Activated T-cell treated with anti-CD3 and anti-CD28 coated beads for 4 hours (primary cell): ENCODE data around the gene UBTD1.

ENCODE experiments used
- DNase-seq: peaks from one replicate; pipeline ENCODE4 v3.0.0-alpha.2; 2020

Gene UBTD1

DNA sequence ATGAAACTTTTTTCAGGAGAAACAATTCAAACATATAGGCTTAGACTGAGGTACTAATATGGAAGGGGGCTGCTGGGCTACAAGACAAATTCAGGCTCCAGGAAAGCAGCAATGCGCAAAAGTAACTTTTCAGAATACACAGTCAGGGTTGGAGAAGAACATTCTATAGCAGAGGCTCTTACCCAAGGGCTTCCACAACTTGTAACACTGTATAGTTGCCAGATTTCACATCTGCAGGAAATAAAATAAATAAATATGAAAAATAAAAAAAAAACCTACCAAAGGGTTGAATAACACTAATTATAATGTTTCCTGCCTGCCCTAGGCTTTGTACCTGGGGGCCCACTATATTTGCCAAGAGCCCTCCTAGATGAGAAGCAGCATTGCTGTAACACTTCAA is 14.8 kb upstream of the UBTD1 start:
- no peak for DNase-seq

DNA sequence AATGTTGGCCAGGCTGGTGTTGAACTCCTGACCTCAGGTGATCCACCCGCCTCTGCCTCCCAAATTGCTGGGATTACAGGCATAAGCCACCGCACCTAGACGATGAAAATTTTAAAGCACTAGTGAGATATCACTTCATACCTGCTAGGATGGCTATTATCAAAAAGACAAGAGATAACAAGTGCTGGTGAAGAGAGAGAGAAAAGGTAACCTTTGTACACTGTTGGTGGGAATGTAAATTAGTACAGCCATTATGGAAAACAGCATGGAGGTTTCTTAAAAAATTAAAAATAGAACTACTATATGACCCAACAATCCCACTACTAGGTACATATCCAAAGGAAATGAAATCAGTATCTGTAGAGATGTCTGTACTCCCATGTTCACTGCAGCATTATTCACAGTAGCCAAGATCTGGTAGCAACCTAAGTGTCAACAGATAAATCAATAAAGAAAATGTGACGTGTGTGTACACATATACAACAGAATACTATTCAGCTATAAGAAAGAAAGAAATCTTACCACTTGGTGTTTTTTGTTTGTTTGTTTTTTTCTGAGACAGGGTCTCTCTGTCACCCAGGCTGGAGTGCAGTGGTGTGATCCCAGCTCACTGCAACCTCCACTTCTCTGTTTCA is 13.0 kb upstream of the UBTD1 start:
- DNase-seq: no peak

DNA sequence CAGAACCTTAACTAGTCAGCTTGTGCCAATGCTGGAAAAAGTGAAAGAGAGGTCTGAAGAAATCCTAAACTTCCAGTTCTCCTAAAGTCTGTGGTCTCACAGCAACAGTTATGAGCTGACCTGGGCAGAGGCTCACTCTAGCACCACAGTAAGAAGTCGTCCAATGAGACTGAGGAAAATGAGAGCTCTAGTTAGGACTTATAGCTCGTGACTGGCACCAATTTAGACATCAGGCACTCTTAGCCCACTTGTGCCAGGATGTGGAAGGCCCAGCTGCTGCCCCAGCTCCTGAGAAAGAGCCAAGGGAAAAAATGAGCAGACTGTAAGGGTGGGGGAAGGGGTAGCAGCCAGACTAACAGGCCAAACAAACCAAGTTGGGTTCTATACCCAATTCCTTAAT is 8.1 kb upstream of the UBTD1 start:
- DNase-seq: no peak

DNA sequence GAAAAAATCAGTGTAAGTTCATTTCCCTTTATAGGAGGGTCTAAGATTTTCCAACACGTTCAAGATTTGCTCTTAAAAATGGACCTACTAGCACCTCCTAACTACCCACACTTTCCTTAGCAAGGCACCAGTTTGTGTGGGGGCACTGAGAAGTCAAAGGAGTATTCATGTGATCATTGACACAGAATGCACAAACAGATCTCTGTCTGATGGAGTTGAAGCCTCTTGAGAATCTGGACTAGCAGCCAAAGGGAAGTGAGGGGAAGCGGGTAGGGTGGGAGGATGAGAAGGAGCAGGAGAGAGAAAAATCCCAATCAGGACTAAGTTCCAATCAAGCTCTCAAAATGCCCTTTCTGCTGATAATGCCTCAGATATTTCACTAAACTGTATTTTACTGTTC is 4.6 kb upstream of the UBTD1 start:
- DNase-seq: no peak

DNA sequence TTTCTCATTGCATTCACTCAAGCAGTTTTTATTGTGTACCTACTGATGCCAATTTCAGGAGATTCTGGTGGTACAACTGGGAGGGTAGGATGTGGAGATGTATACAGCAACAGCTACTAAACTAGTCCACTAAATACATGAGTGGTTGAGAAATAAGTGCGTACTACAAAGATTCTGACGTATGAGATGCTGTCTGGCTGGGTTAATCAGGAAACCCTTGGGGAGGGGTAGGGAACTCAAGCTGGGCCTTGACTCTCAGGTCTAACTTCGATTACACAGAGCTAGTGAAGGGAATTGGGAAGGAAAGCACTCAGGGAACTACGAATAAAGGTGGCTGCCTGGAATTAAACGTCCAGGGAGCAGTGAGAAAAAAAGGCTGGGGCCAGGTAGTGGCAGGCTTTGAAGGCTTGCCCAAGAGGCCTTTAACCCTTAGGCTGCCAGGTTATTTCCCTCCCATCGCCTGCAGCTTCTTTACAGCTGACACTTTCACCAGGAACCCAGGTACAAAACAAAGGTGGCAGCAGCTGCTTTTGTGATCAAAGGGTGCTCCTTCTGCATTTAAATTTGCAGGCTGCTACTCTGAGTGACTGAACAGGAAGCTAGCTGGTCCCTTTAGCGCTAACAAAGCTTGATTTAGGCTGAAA is 3.7 kb upstream of the UBTD1 start:
- DNase-seq: no peak

DNA sequence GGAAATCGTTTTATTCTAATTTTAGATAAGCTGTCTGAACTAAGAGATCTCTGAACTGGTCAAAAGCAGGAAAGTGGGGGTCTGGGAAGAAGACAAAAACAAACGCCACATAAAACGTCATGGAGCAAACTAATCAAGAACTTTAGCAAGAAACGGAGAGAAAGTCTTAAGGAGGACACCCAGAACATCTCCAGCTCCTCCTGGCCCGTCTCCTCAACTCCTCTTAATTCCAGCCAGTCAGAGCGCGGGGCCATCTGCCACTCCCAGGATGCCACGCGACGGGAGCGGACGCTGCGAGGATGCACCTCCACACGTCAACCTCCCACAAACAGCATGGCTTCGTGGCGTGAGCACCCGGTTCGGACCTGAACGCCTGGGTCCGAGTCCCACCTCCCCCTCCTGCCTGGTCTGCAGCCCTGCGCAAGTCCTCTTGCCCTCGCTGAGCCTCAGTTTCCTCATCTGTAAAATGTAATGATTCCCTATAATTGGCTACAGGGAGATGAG is 1.1 kb upstream of the UBTD1 start:
- peak; percentile 46 for DNase-seq

DNA sequence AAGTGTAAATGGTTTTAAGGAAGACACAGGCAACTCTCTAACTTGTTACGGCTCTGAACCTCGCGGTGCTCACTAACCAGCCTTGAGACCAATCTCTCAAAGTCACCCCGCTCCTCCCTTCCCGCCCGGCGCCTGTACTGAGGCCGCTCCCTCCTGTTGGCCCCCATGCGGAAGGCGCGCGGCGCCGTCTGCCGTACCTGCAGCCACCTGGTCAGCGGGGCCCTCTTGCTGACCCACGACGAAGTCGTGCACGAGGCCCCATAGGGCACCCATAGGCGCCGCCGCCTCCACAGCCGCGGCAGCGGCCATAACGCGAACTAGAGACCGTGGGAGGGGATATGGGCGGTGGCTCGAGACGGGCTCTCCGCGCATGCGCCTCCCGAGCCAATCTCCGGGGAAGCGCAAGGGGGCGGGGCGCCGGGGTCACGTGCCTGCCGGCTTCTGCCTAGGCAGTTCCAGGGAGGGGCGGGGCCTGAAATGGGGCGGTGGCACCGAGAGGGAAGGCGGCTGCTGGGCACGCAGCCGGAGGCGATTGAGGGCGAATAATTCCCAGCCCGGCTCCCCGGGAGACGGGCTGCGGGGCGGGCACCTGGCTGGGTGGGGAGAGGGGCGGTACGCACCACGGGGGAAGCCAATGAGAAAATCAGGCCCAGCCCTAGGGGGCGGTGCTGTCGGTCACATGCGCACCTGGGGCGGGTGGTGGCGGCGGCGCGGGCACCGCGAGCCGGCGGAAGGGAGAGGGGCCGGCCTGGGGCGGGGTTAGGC is 466 bp upstream of the UBTD1 start, which contains the start of gene MMS19:
Gene MMS19 (minus strand): TSS at position 347 of the 765 bp plus-strand sequence. CDS start 38 bp downstream, at position 309.
- peak; percentile 99 for DNase-seq

DNA sequence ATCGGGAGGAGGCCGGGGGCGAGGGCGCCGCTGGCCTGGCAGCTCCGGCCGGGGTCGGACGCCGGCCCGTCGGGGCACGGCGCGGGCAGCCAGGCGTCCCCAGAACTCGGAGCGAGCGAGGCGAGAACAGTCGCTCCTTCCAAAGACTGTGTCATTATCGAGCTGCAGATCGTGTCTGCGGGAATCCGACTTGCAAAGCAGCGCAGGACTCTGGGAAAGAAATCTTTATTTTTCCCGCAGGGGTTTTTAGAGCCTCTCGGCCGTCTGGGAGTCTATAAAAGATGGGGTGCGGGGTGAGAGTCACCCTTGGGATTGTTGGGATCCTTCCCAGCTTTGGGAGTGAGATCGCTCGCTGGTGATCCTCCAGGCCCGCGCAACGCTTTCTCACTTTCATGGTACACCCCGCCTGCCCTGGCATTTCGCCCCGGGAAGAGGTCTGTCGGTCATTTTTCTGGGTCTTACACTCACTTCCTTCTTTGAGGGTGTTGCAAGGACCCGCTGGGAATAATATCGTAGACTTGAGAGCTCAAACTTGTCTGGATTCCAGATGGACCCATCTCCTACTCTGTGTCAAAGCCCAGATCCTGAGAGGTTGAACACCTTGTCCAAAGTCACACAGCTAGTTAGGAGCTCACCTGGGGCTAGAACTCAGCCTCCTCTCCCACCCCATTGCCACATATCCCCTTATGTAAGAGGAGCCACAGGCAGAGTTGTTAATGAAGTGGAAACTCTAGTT is 1.0 kb downstream of the UBTD1 start:
- no peak for DNase-seq

DNA sequence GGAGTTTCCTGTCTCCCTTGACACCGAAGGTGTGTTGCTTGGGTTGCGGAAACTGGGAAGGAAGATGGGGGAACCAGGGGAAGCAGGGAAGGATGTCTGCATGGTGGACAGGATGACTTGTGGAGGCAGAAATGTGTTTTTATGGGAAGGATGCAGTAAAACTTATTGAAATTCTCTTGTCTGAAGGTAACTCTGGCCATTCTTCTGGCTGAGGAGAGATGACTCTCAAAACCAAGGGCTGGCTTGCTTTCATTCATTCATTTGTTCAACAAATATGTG is 1.5 kb downstream of the UBTD1 start:
- no peak for DNase-seq

DNA sequence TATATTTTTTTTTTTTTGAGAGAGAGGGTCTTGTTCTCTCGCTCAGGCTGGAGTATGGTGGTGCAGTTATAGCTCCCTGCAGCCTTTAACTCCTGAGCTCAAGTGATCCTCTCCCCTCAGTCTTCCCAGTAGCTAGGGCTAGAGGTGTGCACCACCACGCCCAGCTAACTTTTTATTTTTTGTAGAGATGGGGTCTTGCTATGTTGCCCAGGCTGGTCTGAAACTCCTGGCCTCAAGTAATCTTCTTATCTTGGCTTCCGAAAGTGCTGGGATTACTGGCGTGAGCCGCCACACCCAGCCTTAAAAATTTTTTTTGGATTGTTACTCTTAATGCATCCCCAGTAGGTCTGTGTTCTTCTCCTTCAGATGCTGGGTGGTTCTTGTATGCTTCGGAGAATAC is 4.2 kb downstream of the UBTD1 start:
- no peak for DNase-seq

DNA sequence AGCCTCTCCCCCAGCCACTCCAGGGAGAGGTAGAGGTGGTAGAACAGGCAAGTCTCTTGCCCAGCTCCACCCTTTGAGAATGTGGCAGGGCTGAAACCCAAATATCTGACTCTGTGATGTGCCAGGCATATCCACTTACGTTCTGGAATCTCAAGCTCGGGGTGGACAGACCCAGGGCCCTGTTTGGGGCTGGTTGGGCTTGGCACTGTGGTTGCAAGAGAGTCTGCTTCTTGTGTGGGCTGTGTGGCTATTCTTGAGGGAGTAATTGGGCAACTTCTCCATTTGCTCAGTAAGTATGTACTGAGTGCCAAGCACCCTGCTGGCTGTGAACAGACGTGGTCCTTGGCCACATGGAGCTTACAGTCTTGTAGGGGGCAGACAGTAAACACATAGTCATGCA is 4.7 kb downstream of the UBTD1 start:
- no peak for DNase-seq

DNA sequence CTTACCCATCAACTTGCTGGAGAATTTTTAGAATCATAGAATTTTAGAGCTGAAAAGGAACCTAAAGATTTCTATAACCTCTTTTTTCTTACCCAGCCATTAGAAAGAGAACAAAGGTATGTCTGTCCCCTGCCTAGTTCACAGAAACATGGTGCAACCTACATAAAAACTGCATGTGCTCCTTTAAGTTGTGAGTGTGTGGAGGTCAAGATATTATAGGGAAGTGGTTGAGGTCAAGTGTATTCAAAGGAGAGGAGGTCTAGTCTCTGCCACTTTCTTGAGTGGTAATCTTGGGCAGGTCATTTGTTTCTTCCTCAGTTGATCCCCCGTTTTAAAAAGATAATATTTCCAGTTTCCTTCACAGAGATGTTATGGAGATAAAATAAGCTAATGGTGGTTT is 6.4 kb downstream of the UBTD1 start:
- no peak for DNase-seq

DNA sequence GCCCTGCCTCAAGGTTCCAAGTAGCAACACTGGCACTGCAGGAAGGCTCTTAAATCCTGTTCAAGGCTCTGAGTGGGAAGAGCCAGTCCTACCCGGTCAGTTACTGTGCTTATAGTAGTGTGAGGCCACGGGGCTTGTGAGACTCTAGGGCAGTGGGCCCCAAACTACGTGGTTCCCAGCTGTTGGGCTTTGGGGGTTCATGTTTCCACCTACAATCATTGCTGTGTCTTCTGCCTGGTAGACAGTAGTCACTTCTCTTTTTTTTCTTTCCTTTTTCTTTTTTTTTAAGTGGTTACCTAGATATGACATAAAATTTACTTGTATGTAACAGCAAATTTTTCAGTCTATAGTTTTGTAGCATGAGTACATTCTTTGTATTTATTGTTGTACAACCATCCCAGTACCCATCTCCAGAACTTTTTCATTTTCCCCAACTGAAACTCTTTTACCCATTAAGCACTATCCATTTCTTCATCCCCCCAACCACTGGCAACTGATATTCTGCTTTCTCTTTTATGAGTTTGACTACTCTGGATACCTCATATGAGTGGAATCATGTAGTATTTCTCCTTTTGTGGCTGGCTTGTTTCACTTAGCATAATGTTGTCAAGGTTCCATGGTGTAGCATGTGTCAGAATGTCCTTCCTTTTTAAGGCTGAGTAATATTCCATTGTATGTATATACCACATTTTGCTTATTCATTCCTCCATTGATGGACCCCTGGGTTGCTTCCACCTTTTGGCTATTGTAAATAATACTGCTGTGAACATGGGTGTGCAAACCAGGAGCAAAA is 7.7 kb downstream of the UBTD1 start:
- no peak for DNase-seq

DNA sequence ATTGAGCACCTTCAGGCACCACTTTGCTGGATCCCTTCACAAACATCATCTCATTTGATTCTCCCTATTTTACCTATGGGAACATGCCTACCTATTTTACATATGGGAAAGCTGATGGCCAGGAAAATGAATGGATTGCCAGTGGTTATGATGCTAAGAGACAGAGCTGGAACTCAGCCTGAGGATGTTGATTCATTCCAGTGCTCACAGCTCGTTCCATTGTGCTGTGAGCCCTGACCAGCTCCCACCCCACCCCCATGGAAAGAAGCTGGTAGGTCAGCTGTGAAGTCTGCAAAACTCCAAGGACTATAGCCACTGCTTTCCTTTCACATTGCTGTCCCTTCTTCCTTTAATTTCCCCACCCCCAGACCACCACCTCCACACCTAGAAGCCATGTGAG is 9.6 kb downstream of the UBTD1 start:
- no peak for DNase-seq

DNA sequence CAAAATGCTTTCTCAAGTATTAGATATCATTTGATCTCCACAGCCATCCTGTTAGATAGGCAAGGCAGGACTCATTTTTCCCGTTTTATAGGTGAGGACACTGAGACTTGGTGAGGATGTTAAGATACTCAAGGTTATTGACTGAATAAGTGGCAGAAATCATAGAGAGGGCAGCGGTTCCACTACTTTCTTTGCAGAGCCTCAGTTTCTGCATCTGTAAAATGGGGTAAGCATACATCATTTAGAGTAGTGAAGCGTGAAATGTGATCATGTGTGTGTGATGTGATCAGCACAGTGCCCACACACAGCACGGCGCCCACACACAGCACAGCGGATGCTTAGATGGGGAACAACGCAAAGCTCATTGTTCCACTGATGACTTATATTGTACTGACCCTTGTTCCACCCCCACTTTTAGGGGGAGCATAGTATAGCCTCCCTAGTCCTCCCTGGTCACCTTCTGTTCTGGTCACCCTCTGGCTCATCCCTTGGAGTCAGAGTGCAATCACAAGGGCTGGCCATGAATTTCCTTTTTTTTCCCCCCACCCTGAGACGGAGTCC is 10.5 kb downstream of the UBTD1 start:
- DNase-seq: no peak

DNA sequence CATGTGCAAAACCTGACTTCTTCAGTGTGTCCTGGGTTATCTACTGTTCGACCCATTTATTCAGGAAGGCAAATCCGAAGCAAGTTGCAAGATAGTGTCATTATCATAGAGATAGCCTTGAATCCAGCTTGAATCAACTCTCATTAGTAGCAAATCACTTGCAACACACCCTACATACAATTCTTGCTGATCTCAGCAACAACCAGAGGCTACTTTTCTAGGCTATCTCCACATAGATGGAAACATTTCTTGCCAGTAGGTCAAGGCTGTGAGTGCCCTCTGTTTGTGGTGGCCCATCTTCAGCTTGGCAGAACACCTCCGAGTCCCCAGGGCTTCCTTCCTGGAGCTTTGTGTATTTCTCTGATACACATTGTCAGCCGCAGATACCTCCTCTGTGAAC is 12.0 kb downstream of the UBTD1 start:
- DNase-seq: no peak

DNA sequence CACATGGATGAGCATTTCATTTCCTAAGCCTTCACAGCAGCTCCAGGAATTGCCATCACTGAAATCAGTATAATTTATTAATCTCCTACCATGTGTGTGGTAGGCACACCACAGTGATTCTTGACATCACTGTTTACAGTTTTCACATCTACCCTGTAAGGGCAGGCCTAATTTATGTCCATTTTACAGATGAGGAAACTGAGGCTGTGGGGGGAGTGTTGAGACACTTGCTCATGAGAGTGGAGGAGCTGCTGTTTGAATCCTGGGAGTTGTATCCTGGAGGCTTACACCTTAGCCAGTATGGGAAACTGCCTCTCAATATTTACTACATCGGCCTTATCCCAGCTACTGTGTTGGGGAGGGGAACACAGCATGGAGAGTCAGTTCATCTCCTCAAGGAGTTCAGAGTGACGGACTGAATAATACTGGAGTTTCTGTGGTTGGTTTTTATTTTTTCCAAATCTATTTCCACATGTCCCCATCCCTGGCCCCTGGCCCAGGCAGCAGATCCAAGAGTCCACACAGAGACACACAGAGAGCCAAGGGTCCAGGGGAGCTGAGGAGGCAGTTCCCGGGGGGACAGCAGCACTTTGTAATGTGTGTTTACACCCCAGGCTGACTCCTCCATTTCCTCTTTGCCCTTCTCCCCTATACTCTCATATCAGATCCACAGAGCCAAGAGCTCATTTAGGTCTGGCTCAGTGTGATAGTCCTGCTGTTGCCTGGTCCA is 13.2 kb downstream of the UBTD1 start:
- no peak for DNase-seq

DNA sequence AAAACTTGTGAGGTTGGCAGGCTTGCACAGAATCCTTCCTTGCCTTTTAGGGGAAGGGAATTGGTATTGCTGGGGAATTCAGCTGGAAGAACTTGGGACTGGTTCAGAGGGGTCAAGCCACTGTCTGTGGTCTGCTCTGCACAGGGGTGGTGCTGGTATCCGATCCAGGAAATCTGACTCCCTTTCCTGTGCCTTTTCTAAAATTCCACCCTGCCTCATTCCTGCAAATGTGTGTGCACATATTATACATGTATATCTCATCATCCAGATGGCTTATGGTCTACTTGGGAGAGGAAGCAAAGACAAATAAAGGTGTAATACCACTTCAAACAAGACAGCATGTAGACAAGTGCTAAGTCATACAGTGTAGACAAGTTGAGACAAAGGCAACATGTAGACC is 14.3 kb downstream of the UBTD1 start:
- DNase-seq: no peak

DNA sequence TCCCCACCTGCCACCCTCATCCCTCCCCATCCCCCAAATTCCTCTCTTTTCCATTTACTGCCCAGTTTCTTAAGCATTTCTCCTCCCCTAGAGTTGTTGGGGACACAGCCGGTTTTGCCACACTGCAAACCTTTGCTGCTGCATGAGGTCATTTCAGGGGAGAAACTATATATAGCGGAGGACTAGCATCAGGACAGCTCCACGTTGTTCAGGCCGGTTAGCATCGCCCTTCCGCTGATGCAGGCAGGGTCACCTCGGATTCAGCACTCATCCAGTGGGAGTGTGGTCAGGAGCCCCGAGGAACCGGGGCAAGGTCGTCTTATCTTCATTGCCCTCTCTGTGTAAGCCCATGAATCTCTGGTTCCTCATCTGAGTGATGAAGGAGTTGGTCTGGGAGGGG is 15.6 kb downstream of the UBTD1 start:
- DNase-seq: no peak

DNA sequence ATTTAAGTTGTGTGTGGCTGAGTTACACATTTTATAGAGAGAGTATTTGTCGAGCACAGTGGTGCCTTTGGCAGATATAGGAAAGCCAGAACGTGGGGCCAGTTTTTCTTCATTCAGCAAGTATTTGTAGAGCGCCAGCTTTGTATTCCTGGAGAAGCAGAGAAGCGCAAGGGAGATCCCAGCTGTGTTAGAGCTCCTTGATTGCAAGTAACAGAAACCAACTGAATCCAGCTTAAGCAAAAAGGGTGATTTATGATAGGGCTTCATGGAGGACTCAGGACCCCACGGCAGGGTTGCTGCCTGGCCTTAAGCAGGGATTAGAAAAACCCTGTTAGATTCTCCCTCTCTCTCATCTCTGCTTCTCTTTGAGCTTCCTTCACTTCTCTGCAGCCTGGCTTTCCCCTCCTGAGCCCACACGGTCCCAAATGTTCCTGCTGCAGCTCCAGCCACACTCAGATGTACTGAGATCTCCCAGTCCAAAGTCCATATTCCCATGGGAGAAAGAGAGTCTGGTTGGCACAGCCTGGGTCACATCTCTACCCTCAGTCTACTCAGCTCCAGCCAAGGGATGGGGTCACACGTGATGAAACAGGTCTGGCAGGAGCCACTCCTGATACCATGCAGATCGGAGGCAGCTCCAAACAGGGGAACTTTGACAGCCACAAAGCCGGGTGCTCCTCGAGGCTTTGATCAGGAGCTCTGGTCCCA is 16.7 kb downstream of the UBTD1 start:
- DNase-seq: no peak
